ENCODE results near the gene OLFM4. TPM values are rescaled to one million over a fixed set of nuclear protein-coding genes. Genes with fewer than 3 reads are reported as not detected.

The OLFM4 gene, protein sequence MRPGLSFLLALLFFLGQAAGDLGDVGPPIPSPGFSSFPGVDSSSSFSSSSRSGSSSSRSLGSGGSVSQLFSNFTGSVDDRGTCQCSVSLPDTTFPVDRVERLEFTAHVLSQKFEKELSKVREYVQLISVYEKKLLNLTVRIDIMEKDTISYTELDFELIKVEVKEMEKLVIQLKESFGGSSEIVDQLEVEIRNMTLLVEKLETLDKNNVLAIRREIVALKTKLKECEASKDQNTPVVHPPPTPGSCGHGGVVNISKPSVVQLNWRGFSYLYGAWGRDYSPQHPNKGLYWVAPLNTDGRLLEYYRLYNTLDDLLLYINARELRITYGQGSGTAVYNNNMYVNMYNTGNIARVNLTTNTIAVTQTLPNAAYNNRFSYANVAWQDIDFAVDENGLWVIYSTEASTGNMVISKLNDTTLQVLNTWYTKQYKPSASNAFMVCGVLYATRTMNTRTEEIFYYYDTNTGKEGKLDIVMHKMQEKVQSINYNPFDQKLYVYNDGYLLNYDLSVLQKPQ
- total RNA-seq (50.4 TPM), polyA plus RNA-seq (0.27 TPM)

GRCh38 chr13:53028637-53029203 lies at the start of gene OLFM4:
Gene OLFM4, plus strand, starts transcription at chr13:53028813. Its CDS starts 24 bp downstream, at chr13:53028837.
- H3K36me3 ChIP-seq (ENCODE audit: insufficient read depth), result no peaks in the 10 kb centered on the region
- 87% methylated on average over 9 of the region's 9 CpGs for WGBS
- no peak for DNase-seq (ENCODE audit: extremely low spot score)
- H3K4me3 ChIP-seq (ENCODE audit: low read depth, low read length), result no peak within 1 kb of the TSS
- H3K27ac ChIP-seq (ENCODE audit: low read depth), result no peak within 1 kb of the TSS
- H3K4me1 ChIP-seq (ENCODE audit: insufficient read depth), result no peaks in the 10 kb centered on the region

DNA sequence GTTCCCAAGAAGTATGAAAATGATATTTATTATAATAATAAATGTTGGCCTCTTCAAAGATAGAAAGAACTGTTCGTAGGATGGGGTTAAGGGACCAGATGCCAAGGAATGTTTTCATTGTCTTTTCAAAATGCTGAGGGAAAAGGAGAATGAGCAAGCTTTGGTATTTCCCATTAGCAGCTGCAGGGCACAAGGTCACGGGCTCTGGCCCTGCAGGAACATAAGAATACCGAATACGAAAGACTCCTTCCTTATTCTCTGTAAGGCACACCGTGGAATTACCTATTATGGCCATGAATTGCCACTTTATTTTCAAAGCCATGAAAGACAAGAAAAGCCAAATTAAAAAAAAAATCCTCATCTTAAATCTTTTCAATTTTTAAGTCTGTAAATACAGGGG lies 49.6 kb upstream of the OLFM4 start:
- no peak for DNase-seq (ENCODE audit: extremely low spot score)
- H3K4me1 ChIP-seq (ENCODE audit: insufficient read depth), result no peaks in the 10 kb centered on the region
- WGBS, result 43% methylated on average over 5 of the region's 5 CpGs

DNA sequence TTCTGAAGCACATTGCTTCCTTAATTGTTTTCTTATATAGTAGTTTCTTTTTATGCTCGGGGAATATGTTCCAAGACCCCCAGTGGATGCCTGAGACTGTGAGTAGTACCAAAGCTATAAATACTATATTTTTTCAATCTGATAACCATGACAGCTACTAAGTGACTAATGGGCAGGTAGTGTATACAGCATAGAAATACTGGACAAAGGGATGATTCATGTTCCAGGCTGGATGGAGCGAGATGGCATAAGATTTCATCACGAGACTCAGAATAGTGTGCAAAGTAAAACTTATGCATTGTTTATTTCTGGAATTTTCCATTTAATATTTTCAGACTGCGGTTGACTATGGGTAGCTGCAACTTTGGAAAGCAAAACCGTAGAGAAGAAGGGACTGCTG lies 47.9 kb upstream of the OLFM4 start:
- no peak overlapping the region for H3K27ac ChIP-seq (ENCODE audit: low read depth)
- H3K4me1 ChIP-seq (ENCODE audit: insufficient read depth), result no peaks in the 10 kb centered on the region
- H3K36me3 ChIP-seq (ENCODE audit: insufficient read depth), result no peaks in the 10 kb centered on the region
- DNase-seq (ENCODE audit: extremely low spot score), result no peak
- no peak overlapping the region for H3K4me3 ChIP-seq (ENCODE audit: low read depth, low read length)
- 72% methylated on average over 5 of the region's 5 CpGs for WGBS

More for the DNA sequence above, 49.6 kb upstream of the OLFM4 start:
- Histone ChIP-seq H3K36me3 (ENCODE audit: insufficient read depth) (no peaks in the 10 kb centered on the region), H3K27ac (ENCODE audit: low read depth) (no peak overlapping the region), H3K4me3 (ENCODE audit: low read depth, low read length) (no peak overlapping the region)

DNA sequence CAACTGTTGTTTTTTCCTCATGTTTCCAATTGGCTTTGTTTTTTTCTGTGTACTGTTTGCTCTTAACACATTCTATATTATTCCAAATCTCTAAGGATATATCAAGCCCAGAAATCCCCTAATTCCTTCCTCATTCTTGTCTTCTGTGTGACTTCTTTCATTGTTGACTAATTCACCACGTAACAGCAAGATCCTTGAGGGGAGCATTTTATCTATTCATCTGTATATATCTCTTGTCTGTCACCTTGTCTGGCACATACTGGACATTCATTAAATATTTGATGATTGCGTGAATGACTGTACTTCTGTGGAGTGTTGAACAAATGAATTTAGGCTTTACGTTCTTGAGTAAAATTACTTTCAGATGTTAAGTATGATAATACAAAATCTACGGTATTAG lies 44.8 kb upstream of the OLFM4 start:
- WGBS, result 49% methylated on average over 4 of the region's 4 CpGs
- no peaks in the 10 kb centered on the region for H3K4me1 ChIP-seq (ENCODE audit: insufficient read depth)
- DNase-seq (ENCODE audit: extremely low spot score), result no peak
- no peaks in the 10 kb centered on the region for H3K36me3 ChIP-seq (ENCODE audit: insufficient read depth)
- no peak overlapping the region for H3K4me3 ChIP-seq (ENCODE audit: low read depth, low read length)
- no peak overlapping the region for H3K27ac ChIP-seq (ENCODE audit: low read depth)

DNA sequence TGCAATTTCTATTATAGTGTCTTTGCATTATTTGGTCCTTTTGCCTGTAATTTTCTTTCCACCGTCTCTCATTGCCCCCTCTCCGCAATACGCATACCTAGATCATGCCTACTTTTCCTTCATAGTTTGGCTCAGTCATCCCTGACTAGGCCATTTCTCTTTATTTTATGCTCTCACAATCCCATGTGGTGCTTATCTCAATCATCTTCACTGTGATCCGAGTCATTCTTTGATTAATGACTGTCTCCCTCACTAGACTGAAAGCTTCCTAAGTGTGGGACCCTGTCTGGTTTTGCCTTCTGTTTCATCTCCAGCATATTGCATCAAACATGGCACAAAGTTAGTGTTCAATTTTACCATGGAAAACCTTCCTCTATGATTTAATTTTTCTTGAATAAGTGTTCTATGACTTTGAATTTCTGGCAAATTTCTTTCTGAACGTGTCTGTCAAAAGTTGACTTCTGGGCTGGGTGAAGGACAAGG lies 43.7 kb upstream of the OLFM4 start:
- Histone ChIP-seq H3K27ac (ENCODE audit: low read depth) (no peak overlapping the region), H3K4me3 (ENCODE audit: low read depth, low read length) (no peak overlapping the region), H3K36me3 (ENCODE audit: insufficient read depth) (no peaks in the 10 kb centered on the region), H3K4me1 (ENCODE audit: insufficient read depth) (no peaks in the 10 kb centered on the region)
- DNase-seq (ENCODE audit: extremely low spot score), result no peak
- WGBS, result 82% methylated on average over 5 of the region's 5 CpGs

- H3K36me3 ChIP-seq (ENCODE audit: insufficient read depth), result no peaks in the 10 kb centered on the region
- WGBS, result 88% methylated on average over 13 of the region's 13 CpGs
- H3K27ac ChIP-seq (ENCODE audit: low read depth), result no peak overlapping the region
- no peak for DNase-seq (ENCODE audit: extremely low spot score)
- no peaks in the 10 kb centered on the region for H3K4me1 ChIP-seq (ENCODE audit: insufficient read depth)
- H3K4me3 ChIP-seq (ENCODE audit: low read depth, low read length), result no peak overlapping the region
Observed at GRCh38 chr13:52991344-52992020, 37.1 kb upstream of the OLFM4 start.

DNA sequence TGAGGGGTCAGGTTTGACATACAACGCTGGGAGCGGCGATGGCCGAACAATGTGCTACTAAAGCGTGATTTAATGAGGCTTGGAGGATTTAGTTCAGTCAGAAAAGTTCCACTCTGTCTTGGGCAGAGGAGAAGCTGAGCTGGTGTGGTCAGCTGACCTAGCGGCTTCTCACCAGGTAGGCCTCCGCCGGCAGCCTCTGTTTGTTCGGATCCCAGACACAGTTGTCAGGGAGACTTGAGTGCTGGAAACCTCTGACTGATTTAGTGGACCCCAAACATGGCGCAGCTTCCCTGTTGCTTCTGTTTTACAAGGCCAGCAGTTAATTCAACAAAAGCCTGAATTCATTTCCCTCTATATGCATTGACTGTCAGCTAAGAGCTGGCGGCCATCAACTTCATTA lies 36.5 kb upstream of the OLFM4 start:
- no peaks in the 10 kb centered on the region for H3K4me1 ChIP-seq (ENCODE audit: insufficient read depth)
- no peak overlapping the region for H3K4me3 ChIP-seq (ENCODE audit: low read depth, low read length)
- no peak overlapping the region for H3K27ac ChIP-seq (ENCODE audit: low read depth)
- DNase-seq (ENCODE audit: extremely low spot score), result no peak
- WGBS, result 92% methylated on average over 11 of the region's 11 CpGs
- H3K36me3 ChIP-seq (ENCODE audit: insufficient read depth), result no peaks in the 10 kb centered on the region

DNA sequence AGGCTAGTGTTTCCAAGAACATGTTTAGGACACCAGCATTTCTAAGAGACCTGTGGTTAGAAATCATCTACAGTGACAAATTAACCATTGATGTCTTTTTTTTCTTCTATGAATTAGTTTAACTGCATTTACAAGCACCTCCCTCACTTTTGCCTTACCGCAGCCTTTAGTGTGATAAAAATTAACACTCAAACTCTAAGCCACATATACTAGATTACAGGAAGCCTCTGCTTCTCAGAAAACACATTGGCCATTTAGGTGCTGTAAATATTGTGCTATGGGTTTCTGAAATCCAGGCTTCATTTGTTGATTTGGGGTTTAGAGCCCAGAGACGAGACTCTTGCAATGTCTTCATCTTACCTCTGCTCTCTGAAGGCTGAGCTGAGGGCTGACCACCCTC lies 34.6 kb upstream of the OLFM4 start:
- WGBS, result 69% methylated on average over 2 of the region's 2 CpGs
- no peak overlapping the region for H3K27ac ChIP-seq (ENCODE audit: low read depth)
- no peaks in the 10 kb centered on the region for H3K4me1 ChIP-seq (ENCODE audit: insufficient read depth)
- no peak overlapping the region for H3K4me3 ChIP-seq (ENCODE audit: low read depth, low read length)
- H3K36me3 ChIP-seq (ENCODE audit: insufficient read depth), result no peaks in the 10 kb centered on the region
- DNase-seq (ENCODE audit: extremely low spot score), result no peak

DNA sequence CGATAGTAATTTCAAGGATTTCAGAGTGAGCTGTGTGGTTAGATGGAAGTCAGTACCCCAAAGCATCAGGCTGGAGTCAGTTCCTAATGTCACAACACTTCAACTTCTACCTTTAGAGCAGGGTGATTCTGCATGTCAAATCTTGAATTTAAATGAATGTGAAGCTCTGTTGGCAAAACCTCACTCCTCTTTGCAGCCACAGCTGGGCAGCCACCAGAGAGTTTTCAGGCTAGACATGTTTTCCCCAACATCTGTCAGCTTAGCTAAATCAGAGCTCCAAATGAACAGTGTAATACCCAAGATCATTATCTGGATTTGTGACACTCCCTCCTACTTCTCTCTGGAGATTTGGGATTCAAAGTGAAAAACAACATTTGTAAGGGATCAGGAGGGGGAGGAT lies 33.7 kb upstream of the OLFM4 start:
- Histone ChIP-seq H3K4me1 (ENCODE audit: insufficient read depth) (no peaks in the 10 kb centered on the region), H3K27ac (ENCODE audit: low read depth) (no peak overlapping the region), H3K4me3 (ENCODE audit: low read depth, low read length) (no peak overlapping the region), H3K36me3 (ENCODE audit: insufficient read depth) (no peaks in the 10 kb centered on the region)
- WGBS, result 80% methylated on average over 1 of the region's 1 CpG
- no peak for DNase-seq (ENCODE audit: extremely low spot score)

DNA sequence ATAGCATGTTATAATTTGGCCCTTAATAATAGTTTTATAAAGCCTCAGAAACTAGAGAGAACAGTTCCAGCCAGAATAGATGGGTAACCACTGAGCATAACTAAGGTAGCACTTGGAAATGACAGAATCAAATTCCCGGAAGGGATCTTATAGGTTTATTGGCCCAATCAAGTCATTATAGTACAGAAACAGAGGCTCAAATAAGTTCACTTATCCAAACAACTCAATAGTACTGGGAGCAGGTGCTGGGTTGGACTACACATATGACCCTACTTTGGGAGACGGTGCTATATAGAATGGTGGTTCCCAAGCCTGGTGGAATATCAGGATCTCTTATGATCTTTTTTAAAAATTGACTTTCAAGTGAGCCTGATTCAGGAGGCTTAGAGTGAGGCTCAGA lies 32.7 kb upstream of the OLFM4 start:
- 90% methylated on average over 2 of the region's 2 CpGs for WGBS
- H3K36me3 ChIP-seq (ENCODE audit: insufficient read depth), result no peaks in the 10 kb centered on the region
- no peak for DNase-seq (ENCODE audit: extremely low spot score)
- no peaks in the 10 kb centered on the region for H3K4me1 ChIP-seq (ENCODE audit: insufficient read depth)
- no peak overlapping the region for H3K27ac ChIP-seq (ENCODE audit: low read depth)
- no peak overlapping the region for H3K4me3 ChIP-seq (ENCODE audit: low read depth, low read length)

DNA sequence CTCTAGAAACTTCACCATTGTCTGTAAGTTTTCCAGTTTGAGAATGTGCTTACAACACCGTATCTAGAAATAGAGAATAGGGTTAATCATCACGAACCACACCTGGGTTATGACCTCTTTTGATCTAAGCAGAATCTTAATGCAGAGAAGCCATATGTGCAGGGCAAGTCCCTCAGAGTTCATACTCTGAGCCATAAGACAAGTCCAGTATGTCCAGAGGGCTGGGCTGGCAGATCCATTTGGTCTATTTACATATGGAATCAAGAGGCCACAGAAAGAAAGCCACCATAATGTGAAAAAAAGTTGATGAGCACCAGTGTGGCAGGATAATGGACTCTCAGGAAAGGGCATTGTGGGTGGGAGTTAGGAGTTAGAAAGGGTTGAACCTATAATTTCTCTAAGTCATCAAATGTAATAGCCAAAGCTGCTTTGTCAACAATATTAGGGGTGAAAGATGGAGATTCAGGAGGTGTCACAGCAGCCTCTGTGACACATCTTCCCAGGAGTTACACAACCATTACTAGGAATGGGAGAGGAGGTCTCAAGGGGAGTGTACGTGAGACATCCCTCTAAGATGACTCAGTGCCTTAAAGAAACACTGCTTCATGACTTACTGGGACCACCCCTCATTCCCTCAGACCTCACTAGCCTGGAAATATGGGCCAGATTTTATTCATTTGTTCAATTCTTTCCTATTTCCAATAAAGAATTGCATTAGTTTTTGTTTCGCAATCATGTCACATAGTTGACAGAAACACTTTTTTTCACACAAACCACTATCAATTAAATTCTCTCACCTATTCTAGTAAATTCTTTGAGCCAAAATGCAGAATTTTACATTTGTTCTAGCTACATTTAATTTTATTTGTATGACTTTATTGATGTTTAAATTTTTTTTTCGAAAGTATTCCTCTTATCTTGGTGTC lies 30.4 kb upstream of the OLFM4 start:
- Histone ChIP-seq H3K36me3 (ENCODE audit: insufficient read depth) (no peaks in the 10 kb centered on the region), H3K4me1 (ENCODE audit: insufficient read depth) (no peaks in the 10 kb centered on the region), H3K27ac (ENCODE audit: low read depth) (no peak overlapping the region), H3K4me3 (ENCODE audit: low read depth, low read length) (no peak overlapping the region)
- WGBS, result 79% methylated on average over 5 of the region's 5 CpGs
- no peak for DNase-seq (ENCODE audit: extremely low spot score)

- H3K27ac ChIP-seq (ENCODE audit: low read depth), result no peak overlapping the region
- no peak for DNase-seq (ENCODE audit: extremely low spot score)
- no peak overlapping the region for H3K4me3 ChIP-seq (ENCODE audit: low read depth, low read length)
- WGBS, result 67% methylated on average over 4 of the region's 4 CpGs
- H3K36me3 ChIP-seq (ENCODE audit: insufficient read depth), result no peaks in the 10 kb centered on the region
- H3K4me1 ChIP-seq (ENCODE audit: insufficient read depth), result no peaks in the 10 kb centered on the region
Observed at GRCh38 chr13:52999093-52999696, 29.4 kb upstream of the OLFM4 start.

Data from urinary bladder (tissue), 4 donors.